ENCODE measurements around the gene CYB561D1. TPM values are rescaled to one million over a fixed set of nuclear protein-coding genes. Genes with fewer than 3 reads are reported as not detected.

CYB561D1 gene
- total and polyA plus RNA-seq, 2 experiments from 2014 or later, result 5.9 to 9.6 TPM

DNA sequence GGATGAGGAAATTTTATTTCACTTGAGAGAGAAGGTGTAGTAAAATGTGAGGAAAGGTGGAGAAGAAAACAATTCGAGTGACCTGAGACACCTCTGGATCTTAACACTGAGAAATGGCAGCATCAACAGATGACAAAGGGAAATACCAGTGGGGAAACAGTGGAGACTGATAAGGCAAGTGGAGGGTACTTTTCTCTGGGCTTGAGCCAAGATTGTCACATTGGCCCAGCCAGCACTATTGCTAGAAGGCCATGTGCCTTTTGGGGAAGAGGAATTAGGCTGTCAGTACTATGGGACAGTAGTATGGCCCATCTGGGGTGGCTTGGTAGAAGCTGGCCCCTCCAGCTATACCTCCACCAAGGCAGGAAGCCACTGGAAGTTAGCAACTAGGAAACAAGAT, 19.2 kb upstream of the CYB561D1 start:
- Histone ChIP-seq H3F3A (ENCODE audit: insufficient read depth) (no peaks in the 10 kb centered on the region), H3K4me1 (ENCODE audit: insufficient read depth) (no peaks in the 10 kb centered on the region), H3K4me2 (ENCODE audit: unreplicated experiment) (no peak overlapping the region), H3K4me3 (no peak overlapping the region), H3K27me3 (replicated peaks; ENCODE audit: insufficient read depth) (peaks cover 26% of the 10 kb centered on the region), H3K27ac (no peak overlapping the region), H4K20me1 (ENCODE audit: insufficient read depth) (no peaks in the 10 kb centered on the region), H3K9me3 (ENCODE audit: low read depth) (no peaks in the 10 kb centered on the region), H3K79me2 (ENCODE audit: insufficient read depth) (no peaks in the 10 kb centered on the region), H3K36me3 (ENCODE audit: low read depth) (no peaks in the 10 kb centered on the region), H3K9ac (no peak overlapping the region), H3K9me2 (ENCODE audit: insufficient read depth) (no peaks in the 10 kb centered on the region), H2AFZ (no peak overlapping the region)
- DNase-seq, result no peak
- 47 to 49% methylated on average over 1 of the region's 1 CpG for WGBS, 2 experiments (ENCODE audit: low coverage in 1 of 2, low lambda C conversion rate in 2 of 2, missing lambda C conversion rate in 2 of 2)
- in situ Hi-C loops (cut with MboI), result no loop called here
- TF ChIP-seq EZH2phosphoT487 (IDR thresholded peaks at IDR 0.05; ENCODE audit: insufficient read depth, low read depth), result no peak
- TF ChIP-seq EZH2 (IDR thresholded peaks at IDR 0.05; ENCODE audit: insufficient read depth, poor library complexity, severe bottlenecking), result no peak

DNA sequence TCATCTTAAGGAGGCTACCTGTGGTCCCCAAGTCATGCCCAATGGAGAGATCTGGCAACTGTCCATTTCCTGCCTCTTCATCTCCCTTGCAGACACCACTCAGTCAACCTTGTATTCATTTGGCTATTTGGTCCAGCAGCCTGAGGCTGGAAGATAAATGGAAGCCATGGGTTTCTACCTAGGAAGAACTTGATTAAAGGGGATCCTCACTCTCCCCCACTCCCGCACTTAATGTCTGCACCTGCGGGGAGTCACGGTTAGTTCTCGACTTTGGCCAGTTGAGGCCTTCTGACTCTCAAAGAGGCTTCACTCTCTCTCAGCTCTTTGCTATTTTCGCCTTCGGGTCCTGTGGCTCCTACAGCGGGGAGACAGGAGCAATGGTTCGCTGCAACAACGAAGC, 18.6 kb upstream of the CYB561D1 start:
- Histone ChIP-seq H3K4me2 (ENCODE audit: unreplicated experiment) (no peak overlapping the region), H3K27ac (no peak overlapping the region), H3K4me1 (ENCODE audit: insufficient read depth) (no peaks in the 10 kb centered on the region), H3F3A (ENCODE audit: insufficient read depth) (no peaks in the 10 kb centered on the region), H4K20me1 (ENCODE audit: insufficient read depth) (no peaks in the 10 kb centered on the region), H2AFZ (no peak overlapping the region), H3K79me2 (ENCODE audit: insufficient read depth) (no peaks in the 10 kb centered on the region), H3K36me3 (ENCODE audit: low read depth) (no peaks in the 10 kb centered on the region), H3K9ac (no peak overlapping the region), H3K27me3 (replicated peaks; ENCODE audit: insufficient read depth) (peaks cover 20% of the 10 kb centered on the region), H3K9me2 (ENCODE audit: insufficient read depth) (no peaks in the 10 kb centered on the region), H3K4me3 (no peak overlapping the region), H3K9me3 (ENCODE audit: low read depth) (no peaks in the 10 kb centered on the region)
- DNase-seq, result no peak
- in situ Hi-C loops (cut with MboI), result no loop called here
- no peak for TF ChIP-seq EZH2phosphoT487 (IDR thresholded peaks at IDR 0.05; ENCODE audit: insufficient read depth, low read depth)
- no peak for TF ChIP-seq EZH2 (IDR thresholded peaks at IDR 0.05; ENCODE audit: insufficient read depth, poor library complexity, severe bottlenecking)
- 76% methylated on average over 9 of the region's 9 CpGs for WGBS, 2 experiments (ENCODE audit: low coverage in 1 of 2, low lambda C conversion rate in 2 of 2, missing lambda C conversion rate in 2 of 2)

DNA sequence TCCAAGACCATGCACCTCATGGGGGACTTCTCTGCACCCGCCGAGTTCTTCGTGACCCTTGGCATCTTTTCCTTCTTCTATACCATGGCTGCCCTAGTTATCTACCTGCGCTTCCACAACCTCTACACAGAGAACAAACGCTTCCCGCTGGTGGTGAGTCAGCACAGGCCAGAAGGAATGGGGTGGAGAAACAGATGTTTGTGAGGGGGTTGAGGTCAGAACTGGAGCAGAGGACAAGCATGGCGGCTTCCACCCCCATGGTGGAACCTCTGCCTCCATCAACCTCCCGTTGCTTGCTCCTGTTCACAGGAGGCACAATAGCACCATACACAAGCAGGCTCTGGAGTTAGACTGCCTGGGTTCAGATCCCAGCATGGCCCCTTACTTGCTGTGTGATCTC, 17.1 kb upstream of the CYB561D1 start:
- H2AFZ ChIP-seq, result no peak overlapping the region
- no peak for TF ChIP-seq EZH2 (IDR thresholded peaks at IDR 0.05; ENCODE audit: insufficient read depth, poor library complexity, severe bottlenecking)
- TF ChIP-seq EZH2phosphoT487 (IDR thresholded peaks at IDR 0.05; ENCODE audit: insufficient read depth, low read depth), result no peak
- no peaks in the 10 kb centered on the region for H3K9me2 ChIP-seq (ENCODE audit: insufficient read depth)
- H3K27ac ChIP-seq, result no peak overlapping the region
- H3K4me2 ChIP-seq (ENCODE audit: unreplicated experiment), result no peak overlapping the region
- 0 out of 2 replicates have a peak, but pooled peaks cover 7% of the 10 kb centered on the region for H3K27me3 ChIP-seq (replicated peaks; ENCODE audit: insufficient read depth)
- H3K9ac ChIP-seq, result no peak overlapping the region
- in situ Hi-C loops (cut with MboI), result no loop called here
- DNase-seq, result no peak
- H3K79me2 ChIP-seq (ENCODE audit: insufficient read depth), result no peaks in the 10 kb centered on the region
- no peaks in the 10 kb centered on the region for H4K20me1 ChIP-seq (ENCODE audit: insufficient read depth)
- no peaks in the 10 kb centered on the region for H3K4me1 ChIP-seq (ENCODE audit: insufficient read depth)
- 69 to 72% methylated on average over 8 of the region's 8 CpGs for WGBS, 2 experiments (ENCODE audit: low coverage in 1 of 2, low lambda C conversion rate in 2 of 2, missing lambda C conversion rate in 2 of 2)
- H3K4me3 ChIP-seq, result no peak overlapping the region
- no peaks in the 10 kb centered on the region for H3K36me3 ChIP-seq (ENCODE audit: low read depth)
- no peaks in the 10 kb centered on the region for H3K9me3 ChIP-seq (ENCODE audit: low read depth)
- H3F3A ChIP-seq (ENCODE audit: insufficient read depth), result no peaks in the 10 kb centered on the region

DNA sequence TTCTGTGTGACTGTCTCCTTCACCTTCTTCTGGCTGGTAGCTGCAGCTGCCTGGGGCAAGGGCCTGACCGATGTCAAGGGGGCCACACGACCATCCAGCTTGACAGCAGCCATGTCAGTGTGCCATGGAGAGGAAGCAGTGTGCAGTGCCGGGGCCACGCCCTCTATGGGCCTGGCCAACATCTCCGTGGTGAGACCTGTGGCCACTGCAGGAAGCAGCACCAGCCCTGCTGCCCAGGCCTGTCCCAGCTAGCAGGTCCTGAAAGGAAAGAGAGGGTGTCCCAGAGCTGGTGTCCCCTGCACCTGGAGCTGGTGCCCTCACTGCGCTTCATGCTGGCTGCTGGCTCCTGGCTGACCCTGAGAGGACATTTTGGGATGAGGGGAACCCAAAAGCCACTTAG, 16.1 kb upstream of the CYB561D1 start:
- Histone ChIP-seq H3K4me1 (ENCODE audit: insufficient read depth) (no peaks in the 10 kb centered on the region), H3K79me2 (ENCODE audit: insufficient read depth) (no peaks in the 10 kb centered on the region), H3K4me2 (ENCODE audit: unreplicated experiment) (no peak overlapping the region), H3K27me3 (replicated peaks; ENCODE audit: insufficient read depth) (0 out of 2 replicates have a peak, but pooled peaks cover 2% of the 10 kb centered on the region), H3F3A (ENCODE audit: insufficient read depth) (no peaks in the 10 kb centered on the region), H3K4me3 (no peak overlapping the region), H3K36me3 (ENCODE audit: low read depth) (no peaks in the 10 kb centered on the region), H3K27ac (no peak overlapping the region), H3K9me2 (ENCODE audit: insufficient read depth) (no peaks in the 10 kb centered on the region), H3K9ac (no peak overlapping the region), H4K20me1 (ENCODE audit: insufficient read depth) (no peaks in the 10 kb centered on the region), H3K9me3 (ENCODE audit: low read depth) (no peaks in the 10 kb centered on the region), H2AFZ (no peak overlapping the region)
- in situ Hi-C loops (cut with MboI), result no loop called here
- TF ChIP-seq EZH2phosphoT487 (IDR thresholded peaks at IDR 0.05; ENCODE audit: insufficient read depth, low read depth) (no peak), EZH2 (IDR thresholded peaks at IDR 0.05; ENCODE audit: insufficient read depth, poor library complexity, severe bottlenecking) (no peak)
- DNase-seq, result no peak
- 38 to 52% methylated on average over 6 of the region's 6 CpGs for WGBS, 2 experiments (ENCODE audit: low coverage in 1 of 2, low lambda C conversion rate in 2 of 2, missing lambda C conversion rate in 2 of 2)

DNA sequence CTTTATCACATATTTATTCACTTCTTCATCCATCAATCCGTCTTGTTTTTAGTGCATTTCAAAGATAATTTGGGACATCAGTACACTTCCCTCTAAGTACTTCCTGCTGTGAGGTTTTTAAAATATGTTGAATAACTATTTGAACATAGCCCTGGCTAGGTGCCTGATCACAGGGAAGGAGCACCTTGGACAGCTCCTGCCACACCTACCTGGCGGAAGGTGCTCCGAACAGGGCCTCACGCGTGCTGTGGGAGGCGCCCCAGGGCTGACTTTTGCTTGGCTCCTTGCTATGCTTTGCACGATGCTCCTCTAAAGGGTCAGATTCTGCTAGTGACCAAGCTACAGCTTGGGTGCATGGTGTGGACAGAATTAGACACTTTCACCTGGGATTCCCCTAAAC, 15.1 kb upstream of the CYB561D1 start:
- WGBS, 2 experiments (ENCODE audit: low coverage in 1 of 2, low lambda C conversion rate in 2 of 2, missing lambda C conversion rate in 2 of 2), result 11 to 14% methylated on average over 7 of the region's 7 CpGs
- no peak overlapping the region for H3K27ac ChIP-seq
- H3K4me1 ChIP-seq (ENCODE audit: insufficient read depth), result no peaks in the 10 kb centered on the region
- in situ Hi-C loops (cut with MboI), result no loop called here
- no peaks in the 10 kb centered on the region for H3K36me3 ChIP-seq (ENCODE audit: low read depth)
- no peaks in the 10 kb centered on the region for H3K9me2 ChIP-seq (ENCODE audit: insufficient read depth)
- H3K27me3 ChIP-seq (replicated peaks; ENCODE audit: insufficient read depth), result 0 out of 2 replicates have a peak, but pooled peaks cover 2% of the 10 kb centered on the region
- H4K20me1 ChIP-seq (ENCODE audit: insufficient read depth), result no peaks in the 10 kb centered on the region
- no peak overlapping the region for H3K9ac ChIP-seq
- DNase-seq, result no peak
- no peaks in the 10 kb centered on the region for H3F3A ChIP-seq (ENCODE audit: insufficient read depth)
- no peak overlapping the region for H2AFZ ChIP-seq
- no peaks in the 10 kb centered on the region for H3K9me3 ChIP-seq (ENCODE audit: low read depth)
- H3K79me2 ChIP-seq (ENCODE audit: insufficient read depth), result no peaks in the 10 kb centered on the region
- H3K4me2 ChIP-seq (ENCODE audit: unreplicated experiment), result no peak overlapping the region
- TF ChIP-seq EZH2phosphoT487 (IDR thresholded peaks at IDR 0.05; ENCODE audit: insufficient read depth, low read depth) (no peak), EZH2 (IDR thresholded peaks at IDR 0.05; ENCODE audit: insufficient read depth, poor library complexity, severe bottlenecking) (no peak)
- no peak overlapping the region for H3K4me3 ChIP-seq

All from GM23248 (cell line).